NCI-H524 treated with DMSO at 0.1 percent for 48 hours (cell line): ENCODE data around the gene HPX.
A peak's percentile ranks its signal among the peaks of the same experiment; 100 is the strongest.

ENCODE experiments used
- DNase-seq: peaks from one replicate; lab custom pipeline; 2025; lab: John Stamatoyannopoulos, UW

Gene HPX, protein sequence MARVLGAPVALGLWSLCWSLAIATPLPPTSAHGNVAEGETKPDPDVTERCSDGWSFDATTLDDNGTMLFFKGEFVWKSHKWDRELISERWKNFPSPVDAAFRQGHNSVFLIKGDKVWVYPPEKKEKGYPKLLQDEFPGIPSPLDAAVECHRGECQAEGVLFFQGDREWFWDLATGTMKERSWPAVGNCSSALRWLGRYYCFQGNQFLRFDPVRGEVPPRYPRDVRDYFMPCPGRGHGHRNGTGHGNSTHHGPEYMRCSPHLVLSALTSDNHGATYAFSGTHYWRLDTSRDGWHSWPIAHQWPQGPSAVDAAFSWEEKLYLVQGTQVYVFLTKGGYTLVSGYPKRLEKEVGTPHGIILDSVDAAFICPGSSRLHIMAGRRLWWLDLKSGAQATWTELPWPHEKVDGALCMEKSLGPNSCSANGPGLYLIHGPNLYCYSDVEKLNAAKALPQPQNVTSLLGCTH

DNA sequence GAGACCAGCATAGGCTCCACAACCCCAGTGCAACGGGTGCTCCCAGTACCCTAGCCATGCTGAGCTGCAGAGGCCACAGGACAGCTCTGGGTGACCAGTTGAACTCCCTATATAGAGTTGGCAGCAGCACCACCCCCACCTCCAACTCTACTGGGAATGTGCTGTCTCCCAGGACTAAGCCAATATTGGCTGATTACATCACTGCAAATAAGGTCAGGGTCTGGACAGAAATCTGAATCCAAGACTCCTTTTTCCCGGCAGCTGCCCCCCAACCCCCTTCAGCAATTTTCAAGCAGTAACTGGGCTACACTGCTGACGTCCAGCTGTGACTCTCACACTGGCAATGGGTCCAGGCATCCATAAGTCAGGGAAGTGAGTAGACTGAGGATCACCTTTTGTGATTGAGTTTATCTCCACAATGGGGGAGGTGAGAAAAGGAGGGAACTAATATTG is at the start of gene HPX:
Gene HPX, minus strand, starts transcription at position 82 of the 453 bp plus-strand sequence. Its CDS starts 24 bp downstream, at position 58.
- no peak for DNase-seq

DNA sequence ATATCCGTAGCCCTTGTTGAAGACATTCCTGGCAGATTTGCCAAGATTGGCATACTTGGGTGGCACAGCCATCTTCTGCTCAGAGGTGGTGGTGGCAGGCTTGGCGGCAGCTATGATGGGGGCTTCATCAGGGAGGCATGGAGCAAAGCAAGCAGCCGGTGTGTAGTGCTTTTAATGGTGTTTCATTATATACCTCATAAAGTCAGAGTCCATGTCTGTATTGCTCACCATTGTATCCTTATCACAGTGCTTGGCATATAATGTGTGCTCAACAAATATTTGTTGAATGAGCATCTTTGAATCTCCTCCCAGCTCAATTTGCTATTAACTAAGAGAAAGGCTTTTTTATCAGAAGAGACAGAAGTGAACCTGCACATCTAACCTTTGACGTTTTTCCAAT is 48.5 kb upstream of the HPX start:
- DNase-seq: no peak

DNA sequence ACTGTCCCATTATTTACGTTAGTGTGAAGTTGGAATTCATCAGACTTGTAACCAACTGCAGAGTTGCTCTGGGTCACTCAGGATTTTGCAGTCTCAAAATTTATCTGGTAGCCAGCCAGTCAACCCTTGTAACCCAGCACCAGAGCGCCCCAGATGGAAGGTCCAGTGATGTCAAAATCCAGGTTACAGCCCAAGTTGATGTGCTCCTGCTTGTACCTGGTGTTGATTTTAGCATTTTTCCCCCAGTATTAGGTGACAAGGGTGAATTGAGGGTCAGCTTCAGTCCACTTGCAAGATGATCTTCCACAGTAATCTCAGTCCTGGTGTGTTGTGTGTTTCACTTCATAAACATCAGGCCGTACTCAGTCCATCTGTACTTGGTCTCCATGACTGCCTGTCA is 48.0 kb upstream of the HPX start:
- DNase-seq: no peak

DNA sequence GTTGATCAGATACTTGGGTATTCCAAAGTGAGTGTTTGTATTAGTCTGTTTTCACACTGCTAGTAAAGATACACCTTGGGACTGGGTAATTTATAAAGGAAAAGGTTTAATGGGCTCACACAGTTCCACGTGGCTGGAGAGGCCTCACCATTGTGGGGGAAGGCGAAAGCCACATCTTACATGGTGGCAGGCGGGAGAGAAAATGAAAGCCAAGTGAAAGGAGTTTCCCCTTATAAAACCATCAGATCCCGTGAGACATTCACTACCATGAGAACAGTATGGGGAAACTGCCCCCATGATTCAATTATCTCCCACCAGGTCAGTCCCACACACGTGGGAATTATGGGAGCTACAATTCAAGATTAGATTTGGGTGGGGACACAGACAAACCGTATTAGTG is 47.6 kb upstream of the HPX start:
- no peak for DNase-seq

DNA sequence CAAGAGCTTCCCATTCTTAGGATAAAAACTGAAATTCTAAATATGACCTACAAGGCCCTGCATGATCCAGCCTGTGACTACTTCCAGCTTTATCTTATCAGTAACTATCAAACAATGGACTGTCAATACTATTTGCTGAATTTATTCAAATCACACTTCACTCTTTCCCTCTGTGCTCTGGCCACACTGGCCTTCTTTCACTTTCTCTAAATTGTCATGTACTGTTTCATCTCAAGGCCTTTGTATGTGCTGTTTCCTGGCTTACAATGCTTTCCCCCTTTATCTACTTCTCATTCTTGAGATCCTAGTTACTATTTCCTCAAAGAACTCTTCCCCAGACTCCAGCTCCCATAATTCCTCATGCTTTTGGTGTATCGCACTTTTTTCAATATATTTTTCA is 46.2 kb upstream of the HPX start:
- DNase-seq: no peak

DNA sequence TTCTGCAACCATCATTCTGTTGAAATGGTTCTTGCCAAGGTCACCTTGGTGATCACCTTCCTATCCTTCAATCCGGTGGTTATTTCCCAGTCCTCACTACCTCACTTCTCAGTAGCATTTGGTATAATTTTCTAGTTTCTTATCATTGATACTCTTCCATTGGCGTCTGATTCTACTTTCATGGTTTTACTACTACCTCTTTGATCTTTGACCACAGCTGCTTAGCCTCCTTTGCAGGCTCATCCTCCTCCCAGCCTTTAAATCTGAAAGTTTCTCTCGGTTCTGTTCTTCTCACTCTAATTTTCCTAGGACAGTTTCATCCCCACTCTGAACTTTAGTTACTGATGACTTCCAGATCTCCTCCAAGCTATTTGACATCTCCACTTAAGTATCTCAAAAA is 45.5 kb upstream of the HPX start:
- no peak for DNase-seq

DNA sequence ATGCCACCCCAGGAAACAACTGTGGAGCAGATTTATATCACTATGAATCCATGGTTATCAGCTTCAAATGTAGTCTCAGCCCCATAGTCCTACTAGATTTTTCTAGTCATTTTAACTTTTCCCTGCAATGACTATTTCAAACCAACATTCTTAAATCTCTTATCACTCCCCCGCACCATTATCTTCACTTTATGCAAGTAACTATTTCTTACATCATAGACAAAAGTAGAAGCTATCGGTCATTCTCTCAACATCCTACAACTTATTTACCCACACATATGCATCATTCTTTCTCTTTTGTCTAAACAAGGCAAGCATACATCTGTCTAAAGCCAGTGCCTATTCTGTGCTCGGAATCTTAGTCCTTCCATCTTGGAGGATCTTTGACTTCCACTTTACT is 44.9 kb upstream of the HPX start:
- DNase-seq: no peak

DNA sequence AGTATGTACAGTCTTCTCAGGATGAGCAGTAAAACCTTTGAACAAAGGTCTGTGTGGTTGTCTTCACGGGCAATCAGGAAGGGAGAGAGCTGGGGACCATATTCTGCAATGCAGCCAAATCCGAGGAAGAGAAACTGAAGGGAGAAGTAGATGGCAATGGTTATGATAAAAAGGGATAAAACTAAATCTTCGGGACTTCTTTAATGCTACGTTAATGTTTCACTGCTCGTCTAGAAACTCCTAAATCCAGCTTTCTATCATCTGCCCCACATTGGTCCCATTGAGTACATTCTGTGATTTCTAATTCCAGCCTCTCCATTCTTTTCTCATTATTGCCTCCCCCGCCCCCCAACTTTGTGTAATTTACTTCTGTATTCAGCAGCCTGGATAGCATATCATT is 42.2 kb upstream of the HPX start:
- DNase-seq: no peak

DNA sequence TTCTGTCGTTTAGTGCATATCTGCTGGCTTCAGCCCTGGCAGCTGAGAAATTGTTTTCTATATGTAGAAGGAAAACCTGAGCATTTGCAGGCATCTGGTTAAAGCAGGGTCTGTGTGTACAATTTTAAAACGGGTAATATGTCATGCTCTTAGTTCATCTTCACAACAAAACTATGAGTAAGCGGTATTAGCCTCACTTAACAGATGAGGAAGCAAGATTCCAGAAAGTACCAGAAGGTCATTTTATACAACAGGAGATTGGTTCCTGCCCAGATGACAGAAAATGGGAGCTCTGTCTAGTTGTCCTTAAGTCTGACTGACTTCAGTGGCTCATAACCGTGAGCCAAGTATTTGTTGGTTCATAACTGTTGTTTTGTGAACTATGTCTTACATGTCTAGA is 41.7 kb upstream of the HPX start:
- no peak for DNase-seq

DNA sequence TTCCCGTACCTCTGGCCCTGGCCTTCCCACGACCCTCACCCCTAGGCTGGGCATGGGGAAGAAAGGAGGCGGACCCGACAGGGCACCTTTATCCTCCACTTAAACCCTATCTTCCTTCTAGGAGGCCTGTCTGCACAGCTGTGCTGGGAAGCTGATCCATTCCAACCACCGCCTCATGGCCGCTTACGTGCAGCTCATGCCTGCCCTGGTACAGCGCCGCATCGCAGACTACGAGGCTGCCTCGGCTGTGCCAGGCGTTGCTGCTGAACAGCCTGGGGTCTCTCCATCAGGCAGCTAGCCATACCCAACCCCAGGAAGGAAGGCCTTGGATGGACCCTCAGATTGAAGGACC is 41.1 kb upstream of the HPX start:
- no peak for DNase-seq

DNA sequence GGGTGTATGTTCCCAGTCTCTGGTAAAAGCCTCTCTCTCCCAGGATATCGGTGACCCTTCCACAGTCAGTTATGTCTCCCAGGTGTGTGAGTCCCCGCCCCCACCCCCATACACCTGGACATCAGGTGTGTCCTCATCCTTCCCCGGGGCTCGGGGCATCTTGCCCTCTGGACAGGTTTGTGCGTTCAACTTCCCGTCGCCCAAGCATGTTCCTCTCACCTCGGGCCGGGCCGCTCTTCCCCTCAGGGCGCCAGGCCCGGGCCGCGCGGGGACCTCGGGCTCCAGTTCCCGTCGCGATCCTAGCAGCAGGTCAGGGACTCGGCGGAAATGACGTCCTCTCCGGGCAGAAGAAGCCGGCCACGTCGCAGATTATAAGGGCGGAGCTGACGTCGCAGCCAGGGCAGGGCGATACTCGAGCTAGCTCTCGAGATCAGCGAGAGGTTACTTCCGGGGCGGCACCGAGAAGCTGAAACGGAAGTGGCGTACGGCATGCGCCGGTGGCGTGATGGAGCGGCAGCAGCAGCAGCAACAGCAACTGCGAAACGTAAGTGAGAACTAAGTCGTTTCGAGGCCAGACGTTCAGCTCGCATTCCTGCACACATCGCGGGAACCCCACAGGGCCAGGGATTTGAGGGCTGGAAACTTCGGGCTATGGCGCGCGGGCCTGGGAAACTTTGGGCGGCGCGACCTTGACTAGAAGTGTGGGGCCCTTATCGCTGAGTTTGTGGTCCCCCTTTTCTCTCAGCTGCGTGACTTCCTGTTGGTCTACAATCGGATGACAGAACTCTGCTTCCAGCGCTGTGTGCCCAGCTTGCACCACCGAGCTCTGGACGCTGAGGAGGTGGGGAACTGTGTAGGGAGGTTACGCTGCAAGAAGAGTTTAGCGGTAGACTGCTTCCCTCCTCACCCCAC is 40.5 kb upstream of the HPX start, which contains the start of the genes ARFIP2 and TIMM10B:
Gene ARFIP2, minus strand, starts transcription at position 320 of the 912 bp plus-strand sequence. CDS start 910 bp downstream, outside the sequence.
Gene TIMM10B, plus strand, starts transcription at position 490 of the 912 bp plus-strand sequence. Its CDS starts 16 bp downstream, at position 506.
- peak; percentile 78 for DNase-seq

DNA sequence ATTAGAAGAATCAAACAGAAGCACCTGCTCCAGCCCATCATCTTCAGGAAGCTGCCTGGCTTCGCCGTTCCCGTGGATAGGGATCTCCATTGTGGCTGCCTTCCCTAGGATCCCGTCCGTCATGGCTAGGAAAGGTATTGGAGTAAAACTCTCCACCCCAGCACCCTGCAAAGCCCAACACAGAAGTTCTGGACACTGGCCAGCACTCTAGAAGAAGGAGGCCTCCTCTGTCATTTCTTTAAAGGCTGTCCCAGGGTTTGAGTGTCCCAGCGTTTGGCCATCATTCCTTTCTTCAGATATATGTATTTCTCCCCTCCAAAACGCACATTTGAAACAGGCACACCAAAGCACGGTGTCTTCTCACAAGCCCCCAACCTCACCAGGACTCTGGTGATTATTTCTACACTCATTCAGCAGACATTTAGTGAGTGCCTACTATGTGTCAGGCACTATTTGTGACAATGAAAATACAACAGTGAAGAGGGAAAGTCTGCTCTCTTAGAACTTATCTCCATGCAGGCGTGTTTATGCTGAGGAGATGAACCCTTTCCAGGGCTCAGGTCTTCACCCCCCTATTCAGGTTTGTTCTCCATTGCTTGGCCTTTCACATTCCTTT is 39.6 kb upstream of the HPX start:
- no peak for DNase-seq

DNA sequence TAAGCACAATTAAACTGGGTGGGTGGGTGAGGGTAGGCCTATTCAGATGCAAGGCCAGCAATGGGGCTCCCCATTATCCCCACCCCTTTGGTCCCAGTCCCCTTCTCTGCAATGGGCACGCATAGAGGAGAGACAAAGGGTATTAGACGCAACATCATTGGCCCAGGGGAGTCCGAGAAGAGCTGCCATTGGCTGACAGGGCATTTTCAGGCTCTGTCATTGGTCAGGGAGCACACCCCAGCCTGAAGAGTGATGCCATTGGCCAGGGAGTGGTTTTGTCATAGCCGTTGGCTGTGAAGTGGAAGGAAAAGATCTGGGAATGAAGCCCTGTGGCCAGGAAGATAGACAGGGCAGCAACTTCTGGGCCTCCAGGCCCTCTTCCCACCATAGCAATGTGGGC is 35.8 kb upstream of the HPX start:
- no peak for DNase-seq

DNA sequence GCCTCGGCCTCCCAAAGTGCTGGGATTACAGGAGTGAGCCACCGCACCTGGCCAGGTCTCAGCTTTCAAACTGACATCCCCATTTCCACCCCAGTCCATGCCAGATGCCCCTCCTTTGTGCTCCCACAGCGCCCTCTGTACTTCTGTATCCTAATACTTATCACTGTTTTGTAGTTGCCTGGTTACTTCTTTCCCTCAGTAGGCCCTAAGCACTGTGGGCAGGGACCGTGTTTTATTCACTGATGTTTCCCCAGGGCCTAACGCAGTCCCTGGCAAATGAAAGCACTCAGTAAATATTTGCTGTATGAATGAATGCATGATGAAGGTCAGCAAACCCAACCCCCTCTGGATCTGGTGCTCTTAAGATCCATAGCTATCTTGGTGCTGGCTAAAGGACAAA is 35.1 kb upstream of the HPX start:
- DNase-seq: no peak

DNA sequence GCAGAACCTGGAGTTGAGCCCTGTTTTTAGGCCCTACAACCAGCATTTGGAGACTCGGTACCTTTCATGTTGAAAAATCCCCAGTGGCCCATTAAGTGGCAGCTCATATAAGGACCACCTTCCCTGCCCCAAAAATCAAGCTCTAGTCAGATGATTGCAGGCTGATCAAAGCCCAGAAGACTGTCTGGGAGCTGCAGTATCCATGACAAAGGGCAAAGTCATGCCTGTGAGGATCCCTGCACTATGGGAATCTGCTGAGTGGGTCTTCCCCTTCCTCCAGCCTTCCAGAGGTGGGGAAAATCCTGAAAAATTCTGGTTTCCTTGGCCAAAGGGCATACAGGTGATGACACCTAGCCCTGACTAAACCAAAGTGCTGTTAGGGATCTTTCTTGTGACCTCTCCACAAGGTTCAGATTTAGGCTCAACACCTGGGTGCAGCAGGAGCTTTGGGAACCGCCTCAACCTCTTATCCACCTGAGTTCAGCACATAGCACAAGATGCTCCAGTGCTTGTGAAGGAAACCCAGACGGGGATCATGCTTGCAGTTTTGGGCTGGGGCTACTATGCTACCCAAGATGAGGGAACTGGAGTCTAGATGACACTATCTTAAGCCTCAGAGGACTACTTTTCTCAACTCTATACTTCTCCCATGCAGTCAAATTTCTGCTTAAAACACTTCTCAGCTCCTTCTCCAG is 34.2 kb upstream of the HPX start:
- DNase-seq: no peak

DNA sequence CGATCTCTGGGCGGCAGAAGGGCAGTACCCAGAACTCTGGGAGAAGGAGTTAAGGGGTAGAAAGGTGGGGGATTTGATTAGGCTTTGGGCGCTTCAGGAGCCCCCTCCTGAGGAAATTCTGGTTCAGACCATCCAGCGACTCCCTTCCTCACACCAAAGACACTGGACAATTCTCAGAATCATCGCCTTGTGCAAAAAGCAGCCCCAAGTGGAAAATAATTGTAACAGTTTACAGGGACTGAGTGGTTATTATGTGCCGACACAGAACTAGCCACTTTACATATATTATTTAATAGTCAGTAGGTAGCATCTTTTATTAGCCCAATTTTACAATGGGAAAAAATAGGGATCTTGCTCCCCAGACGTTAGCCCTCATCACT is 33.6 kb upstream of the HPX start:
- DNase-seq: no peak

DNA sequence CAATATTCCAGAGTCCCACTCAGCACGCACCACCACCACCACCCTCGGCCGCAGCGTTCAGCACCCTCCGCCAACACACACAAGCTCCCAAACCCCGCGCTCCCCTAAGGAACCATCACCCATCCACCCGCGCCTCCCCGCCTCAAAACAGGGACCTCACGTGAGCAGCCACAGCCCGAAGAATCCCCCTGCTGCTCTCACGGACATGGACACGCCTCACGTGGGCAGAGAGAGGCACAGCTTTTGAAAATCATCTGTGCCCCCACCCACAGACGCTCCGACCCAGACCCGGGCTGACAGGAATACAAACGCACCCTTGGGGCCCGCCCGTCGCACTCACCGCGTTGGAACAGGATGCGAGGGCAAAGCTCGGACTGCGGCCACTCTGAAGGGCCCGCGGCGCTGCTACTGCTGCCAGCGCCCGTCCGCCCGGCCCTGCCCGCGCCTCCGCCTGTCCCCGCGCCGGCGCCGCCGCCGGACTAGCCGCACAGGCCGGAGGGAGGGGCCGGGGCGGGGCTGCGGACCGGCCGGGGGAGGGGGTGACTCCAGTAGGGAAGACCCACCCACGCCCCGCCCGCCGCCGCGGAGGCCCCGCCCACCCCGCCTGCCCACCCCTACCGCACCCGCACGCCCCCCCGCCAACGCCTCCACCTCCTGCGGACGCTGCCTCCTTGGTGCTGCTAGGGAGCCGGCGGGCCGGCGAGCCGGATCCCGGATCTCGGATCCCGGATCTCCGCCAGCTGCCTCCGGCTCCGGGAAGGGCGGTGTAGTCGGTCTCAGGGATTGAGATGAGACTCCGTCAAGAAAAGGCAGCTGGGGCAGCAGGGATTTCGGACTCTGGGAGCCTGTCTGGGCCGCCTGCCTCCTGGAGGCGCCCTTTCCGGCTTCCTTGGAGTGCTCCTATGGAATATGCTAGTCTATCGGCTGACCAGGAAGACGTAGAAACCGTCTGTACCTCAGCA is 32.9 kb upstream of the HPX start, which contains the start of gene TRIM3:
Gene TRIM3, minus strand, starts transcription at position 491 of the 962 bp plus-strand sequence. CDS start 8,246 bp downstream, outside the sequence.
- peak; percentile 42 for DNase-seq

DNA sequence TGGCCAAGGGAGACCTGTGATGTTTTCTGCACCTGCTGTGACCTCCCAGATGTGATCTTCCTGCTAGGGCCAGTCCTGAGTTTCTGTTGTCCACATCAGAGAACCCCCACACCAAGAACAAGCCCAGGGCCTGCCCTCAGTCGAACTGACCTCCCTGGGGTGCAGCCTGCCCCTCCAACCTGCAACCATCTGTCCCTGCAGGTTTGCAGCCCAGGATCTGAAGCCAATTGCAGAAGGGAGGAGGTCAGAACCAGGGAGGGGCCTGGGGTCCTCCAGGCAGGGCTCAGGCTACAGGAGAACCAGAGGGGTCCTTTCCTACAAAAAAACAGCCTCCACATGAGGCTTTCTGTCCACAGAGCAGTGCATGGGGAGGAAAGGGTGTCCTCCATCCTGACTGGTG is 32.1 kb upstream of the HPX start:
- DNase-seq: no peak

DNA sequence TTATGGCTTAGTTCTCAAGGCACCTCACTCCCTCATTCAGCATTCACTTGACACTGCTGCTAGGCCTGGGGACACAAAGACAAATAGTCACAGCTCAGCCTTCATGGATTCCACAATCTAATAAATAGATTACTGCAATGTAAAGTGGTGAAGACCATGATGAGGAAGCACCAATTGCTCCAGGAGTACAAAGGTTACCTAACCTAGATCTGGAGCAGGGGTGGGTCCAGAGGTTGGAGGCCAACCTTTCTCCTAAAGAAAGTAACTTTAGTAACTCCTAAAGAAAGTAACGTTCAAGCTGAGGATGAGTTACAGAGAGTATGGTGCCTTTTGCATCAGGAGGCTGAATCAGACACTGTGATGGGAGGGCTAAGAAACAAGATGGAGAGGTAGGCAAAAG is 28.8 kb upstream of the HPX start:
- DNase-seq: no peak

DNA sequence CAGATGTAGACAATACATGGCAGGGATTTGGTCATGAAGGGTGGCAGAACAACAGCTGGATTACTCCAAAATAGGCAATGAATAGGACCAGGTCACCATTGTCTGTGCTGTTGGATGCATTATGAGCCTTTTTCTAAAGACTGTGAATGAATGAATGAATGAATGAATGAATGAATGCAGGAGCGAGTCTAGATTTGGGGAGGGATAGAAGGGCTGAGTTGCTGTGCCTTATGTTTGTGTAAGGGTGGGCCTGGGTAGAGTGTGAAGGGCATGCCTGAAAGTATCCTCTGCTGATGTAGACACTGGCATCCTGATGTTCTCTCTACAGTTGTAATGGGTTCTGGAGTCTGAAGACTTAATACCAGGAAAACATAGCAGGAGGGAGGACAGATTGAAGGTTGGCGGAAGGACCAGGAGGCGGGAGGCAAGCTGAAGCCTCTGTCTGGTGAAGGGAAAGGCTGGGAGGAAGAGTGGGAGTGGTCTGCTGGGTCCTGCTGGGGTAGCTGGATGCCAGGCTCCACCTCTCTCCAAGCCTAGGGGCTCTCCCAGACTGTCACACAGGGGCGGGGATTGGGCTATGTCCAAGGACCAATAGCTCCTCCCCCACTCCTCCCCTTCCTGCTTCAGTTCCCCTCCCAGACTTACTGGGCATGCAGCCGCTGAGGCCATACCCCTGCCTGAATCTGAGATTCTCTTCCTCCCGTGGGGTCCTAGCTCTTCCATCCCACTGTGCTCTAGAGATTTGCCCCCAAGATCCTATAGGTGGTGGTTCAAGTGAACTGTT is 28.1 kb upstream of the HPX start:
- DNase-seq: no peak
